ENCODE measurements around the gene C16orf74. TPM values are rescaled to one million over a fixed set of nuclear protein-coding genes. Genes with fewer than 3 reads are reported as not detected.

Gene C16orf74
- total RNA-seq, 1 donor, result 0.81 TPM

- TF ChIP-seq, protein P1, sequence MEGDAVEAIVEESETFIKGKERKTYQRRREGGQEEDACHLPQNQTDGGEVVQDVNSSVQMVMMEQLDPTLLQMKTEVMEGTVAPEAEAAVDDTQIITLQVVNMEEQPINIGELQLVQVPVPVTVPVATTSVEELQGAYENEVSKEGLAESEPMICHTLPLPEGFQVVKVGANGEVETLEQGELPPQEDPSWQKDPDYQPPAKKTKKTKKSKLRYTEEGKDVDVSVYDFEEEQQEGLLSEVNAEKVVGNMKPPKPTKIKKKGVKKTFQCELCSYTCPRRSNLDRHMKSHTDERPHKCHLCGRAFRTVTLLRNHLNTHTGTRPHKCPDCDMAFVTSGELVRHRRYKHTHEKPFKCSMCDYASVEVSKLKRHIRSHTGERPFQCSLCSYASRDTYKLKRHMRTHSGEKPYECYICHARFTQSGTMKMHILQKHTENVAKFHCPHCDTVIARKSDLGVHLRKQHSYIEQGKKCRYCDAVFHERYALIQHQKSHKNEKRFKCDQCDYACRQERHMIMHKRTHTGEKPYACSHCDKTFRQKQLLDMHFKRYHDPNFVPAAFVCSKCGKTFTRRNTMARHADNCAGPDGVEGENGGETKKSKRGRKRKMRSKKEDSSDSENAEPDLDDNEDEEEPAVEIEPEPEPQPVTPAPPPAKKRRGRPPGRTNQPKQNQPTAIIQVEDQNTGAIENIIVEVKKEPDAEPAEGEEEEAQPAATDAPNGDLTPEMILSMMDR (IDR thresholded peaks at IDR 0.05; ENCODE audit: insufficient read depth, low read length), result no peak
- no peak for DNase-seq (ENCODE audit: low read depth)
These were observed 52.4 kb downstream of the C16orf74 start for GRCh38 chr16:85698459-85698891.

GRCh38 chr16:85697431-85697830 is 53.5 kb downstream of the C16orf74 start:
- no peak for DNase-seq (ENCODE audit: low read depth)
- TF ChIP-seq, protein P1 (IDR thresholded peaks at IDR 0.05; ENCODE audit: insufficient read depth, low read length), result no peak

More at GRCh38 chr16:85698459-85698891, 52.4 kb downstream of the C16orf74 start:
- H3K4me3 ChIP-seq (ENCODE audit: low read depth, low read length), result no peak overlapping the region

DNA sequence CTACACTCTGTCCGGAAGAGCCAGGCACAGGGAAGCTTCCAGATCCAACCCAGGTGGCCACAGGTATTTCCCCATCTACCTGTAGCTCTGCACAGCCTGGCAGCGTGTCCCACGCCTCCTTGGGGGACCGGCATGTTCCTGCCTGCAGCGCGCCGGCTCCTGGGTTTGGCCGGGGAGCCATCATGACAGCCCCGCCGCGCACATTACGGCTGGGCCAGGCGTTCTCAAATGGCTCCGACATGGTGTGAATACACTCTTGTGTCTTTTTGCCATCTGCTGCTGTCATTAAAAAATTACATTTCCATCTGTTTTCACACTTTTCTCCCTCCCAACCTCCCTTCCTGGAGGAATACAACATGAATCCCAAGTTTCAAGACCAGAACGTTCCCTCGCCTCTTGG is 54.1 kb downstream of the C16orf74 start:
- no peak overlapping the region for H3K4me3 ChIP-seq (ENCODE audit: low read depth, low read length)
- no peak for DNase-seq (ENCODE audit: low read depth)

More at GRCh38 chr16:85697431-85697830, 53.5 kb downstream of the C16orf74 start:
- no peak overlapping the region for H3K4me3 ChIP-seq (ENCODE audit: low read depth, low read length)

DNA sequence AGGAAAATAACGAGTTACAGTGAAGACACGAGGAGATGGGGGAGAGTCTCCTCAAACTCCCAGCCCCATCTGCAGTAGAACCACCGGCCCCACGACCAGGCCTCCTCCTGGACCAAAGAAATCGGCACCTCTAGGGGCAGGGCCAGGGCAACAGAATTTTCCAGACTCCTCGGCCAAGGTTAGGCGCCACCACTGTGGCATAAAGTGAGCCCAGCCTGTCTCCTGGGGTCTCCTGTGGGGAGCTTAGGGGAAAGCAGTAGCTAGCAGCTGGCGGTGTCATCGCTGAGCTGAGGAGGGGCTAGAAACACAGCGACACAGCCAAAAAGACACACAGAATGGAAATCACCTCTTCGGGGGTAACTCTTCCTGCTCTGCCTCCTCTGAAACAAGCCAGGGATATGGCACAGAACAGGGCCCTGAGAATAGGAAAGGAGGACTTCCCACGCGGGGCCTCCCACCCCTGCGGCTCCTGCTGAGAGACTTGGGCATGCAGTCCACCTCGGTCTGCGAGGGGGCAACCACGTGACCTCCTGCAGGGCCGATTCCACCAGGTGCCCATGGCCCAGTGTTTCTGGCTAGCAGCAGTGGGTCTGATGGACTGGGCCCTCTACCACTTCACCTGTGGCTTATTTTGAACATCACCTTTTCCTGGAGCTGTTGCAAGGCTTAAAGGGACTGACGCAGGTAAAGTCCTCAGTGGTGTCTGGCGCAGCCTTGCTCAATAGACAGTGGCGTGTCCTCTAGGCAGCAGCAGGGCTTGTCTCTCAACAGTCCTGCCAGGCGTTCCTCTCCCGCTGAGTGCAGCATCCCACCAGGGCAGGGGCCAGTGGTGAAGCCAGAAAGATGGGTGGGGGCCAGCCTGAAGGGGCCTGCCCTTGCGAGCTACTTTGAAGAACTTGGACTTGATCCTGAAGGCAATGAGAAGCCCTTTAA is 55.4 kb downstream of the C16orf74 start:
- no peak overlapping the region for H3K4me3 ChIP-seq (ENCODE audit: low read depth, low read length)
- DNase-seq (ENCODE audit: low read depth), result no peak
- TF ChIP-seq, protein P1 (IDR thresholded peaks at IDR 0.05; ENCODE audit: insufficient read depth, low read length), result no peak

More for the DNA sequence above, 54.1 kb downstream of the C16orf74 start:
- TF ChIP-seq, protein P1 (IDR thresholded peaks at IDR 0.05; ENCODE audit: insufficient read depth, low read length), result no peak

DNA sequence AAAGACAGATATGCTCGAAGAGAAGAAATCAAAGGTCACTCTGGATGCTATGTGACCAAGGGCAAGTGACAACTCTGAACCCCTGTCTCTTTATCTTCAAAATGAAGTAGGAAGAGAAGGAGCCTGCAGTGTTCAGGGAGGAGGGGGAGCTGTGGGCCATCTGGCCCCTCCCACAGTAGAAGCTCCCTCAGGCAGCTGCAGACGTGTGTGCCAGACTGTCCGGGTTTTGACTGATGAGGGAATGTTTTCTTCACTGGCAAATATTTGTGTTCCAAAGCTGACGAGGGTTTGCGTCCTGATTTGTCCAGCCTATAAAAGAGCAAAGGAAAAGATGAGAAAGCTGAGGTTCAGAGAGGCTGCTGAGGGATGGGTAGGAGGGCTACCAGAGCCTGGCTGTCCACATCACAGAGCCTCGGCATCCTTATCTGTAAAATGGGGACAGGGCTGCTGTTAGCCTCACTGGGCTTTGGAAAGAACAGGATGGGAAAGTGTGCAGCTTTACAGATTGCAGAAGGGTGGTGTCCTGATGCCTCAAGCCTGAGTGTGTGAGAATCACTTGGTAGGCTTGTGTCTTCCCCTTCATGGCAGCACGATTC is 60.3 kb downstream of the C16orf74 start:
- DNase-seq (ENCODE audit: low read depth), result no peak
- TF ChIP-seq, protein P1 (IDR thresholded peaks at IDR 0.05; ENCODE audit: insufficient read depth, low read length), result no peak
- H3K4me3 ChIP-seq (ENCODE audit: low read depth, low read length), result no peak overlapping the region

- no peak for DNase-seq (ENCODE audit: low read depth)
- H3K4me3 ChIP-seq (ENCODE audit: low read depth, low read length), result no peak overlapping the region
- TF ChIP-seq, protein P1 (IDR thresholded peaks at IDR 0.05; ENCODE audit: insufficient read depth, low read length), result no peak
These were observed 61.0 kb downstream of the C16orf74 start for GRCh38 chr16:85689950-85690320.
